GM12891 (cell line): ENCODE measurements around the gene VAV3.

Experiments used
- DNase-seq: peaks from one replicate; pipeline ENCODE4 v3.0.0; 2011; ENCODE audit warnings: low spot score; ENCODE audit not compliant: insufficient read length
- FAIRE-seq: peaks from 2 replicates; lab custom pipeline; 2011; peaks lifted over from hg19 to GRCh38; lab: Jason Lieb, UNC
- PAX5 ChIP-seq: IDR thresholded peaks from 2 replicates; pipeline ENCODE4 v1.6.1; 2011; ENCODE audit warnings: low read length, moderate library complexity, mild to moderate bottlenecking; ENCODE audit not compliant: insufficient read depth, severe bottlenecking
- POLR2A ChIP-seq: IDR thresholded peaks from 2 replicates; pipeline ENCODE4 v1.6.1; 2011; ENCODE audit warnings: low read depth, low read length, control low read depth
- POLR2AphosphoS5 ChIP-seq: IDR thresholded peaks from 2 replicates; pipeline ENCODE4 v1.6.1; 2011; ENCODE audit warnings: low read depth, low read length, control low read depth
- POU2F2 ChIP-seq: IDR thresholded peaks from 2 replicates; pipeline ENCODE4 v1.6.1; 2011; ENCODE audit warnings: low read depth, mild to moderate bottlenecking, control low read depth, low read length, moderate library complexity
- SPI1 ChIP-seq: IDR thresholded peaks from 2 replicates; pipeline ENCODE4 v1.6.1; 2011; ENCODE audit warnings: low read depth, low read length, control low read depth
- TAF1 ChIP-seq: IDR thresholded peaks from 2 replicates; pipeline ENCODE4 v1.6.1; 2011; ENCODE audit warnings: low read depth, low read length, control low read depth

The VAV3 gene

DNA sequence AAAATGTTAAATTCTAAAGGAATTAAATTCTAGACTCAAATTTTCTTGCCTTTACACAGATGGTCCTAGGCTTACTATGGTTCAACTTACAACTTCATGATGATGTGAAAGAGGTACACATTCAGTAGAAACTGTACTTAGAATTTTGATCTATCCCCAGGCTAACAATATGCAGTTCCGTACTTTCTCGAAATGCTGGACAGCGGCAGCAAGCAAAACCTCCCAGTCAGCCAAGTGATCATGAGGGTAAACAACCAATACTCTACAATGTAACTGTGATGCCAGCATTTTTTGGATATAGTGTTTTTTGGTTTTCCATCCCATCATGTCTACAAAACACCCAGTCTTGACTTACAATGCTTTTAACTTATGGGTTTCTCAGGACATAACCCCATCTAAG is 25.7 kb downstream of the VAV3 start:
- FAIRE-seq, result no peak
- TF ChIP-seq TAF1 (no peak), POLR2AphosphoS5 (no peak), PAX5 (no peak), SPI1 (no peak), POU2F2 (no peak), POLR2A (no peak)

DNA sequence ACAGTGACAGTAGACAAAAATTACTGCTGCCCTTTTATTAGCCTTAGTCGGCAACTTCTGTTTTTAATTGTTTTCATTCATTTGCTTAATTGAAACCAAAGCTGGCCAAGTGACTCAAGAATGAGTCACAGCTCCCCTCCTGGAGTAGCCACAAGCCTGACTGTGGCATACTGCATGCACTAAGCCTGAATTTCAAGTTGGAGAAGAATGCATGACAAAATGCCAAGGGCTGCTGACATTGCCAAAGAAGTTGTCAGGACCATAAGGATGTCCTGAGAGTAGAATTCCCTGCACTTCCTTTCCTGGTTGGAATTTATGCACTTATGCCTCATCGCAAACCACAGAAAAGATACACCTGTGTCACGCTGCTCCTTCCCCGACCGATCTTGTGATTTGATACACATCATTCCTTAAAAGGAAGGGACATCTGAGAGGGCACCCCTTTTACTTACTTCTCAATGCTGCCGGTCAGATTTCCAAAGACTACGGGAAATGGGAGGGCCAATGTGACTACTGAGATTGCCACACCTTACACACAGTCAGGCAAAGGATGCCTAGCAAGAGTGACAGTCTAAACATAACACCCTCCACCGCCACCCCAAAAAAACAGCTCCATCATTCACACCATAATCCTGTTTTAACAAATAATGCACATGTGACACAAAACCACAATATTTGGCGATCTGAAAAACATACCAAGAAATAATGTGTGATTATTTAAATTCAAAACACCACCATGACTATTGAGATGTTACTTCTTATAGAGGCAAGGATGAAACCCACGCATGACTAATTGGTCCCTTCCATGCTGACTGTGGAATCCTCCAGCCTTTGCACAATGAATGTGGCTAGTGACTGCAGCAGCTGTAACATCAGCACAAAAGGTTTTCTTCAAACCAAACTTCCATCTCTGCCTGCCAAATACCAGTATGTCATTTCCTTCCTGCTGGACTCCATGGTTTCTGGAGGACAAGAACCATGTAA is 28.2 kb downstream of the VAV3 start:
- TF ChIP-seq POU2F2 (peak; percentile 74; the same call in 1 of the 2 replicates), TAF1 (no peak)
- no peak for DNase-seq
- peak; percentile 81 for FAIRE-seq

More for the DNA sequence above, 25.7 kb downstream of the VAV3 start:
- DNase-seq, result no peak

DNA sequence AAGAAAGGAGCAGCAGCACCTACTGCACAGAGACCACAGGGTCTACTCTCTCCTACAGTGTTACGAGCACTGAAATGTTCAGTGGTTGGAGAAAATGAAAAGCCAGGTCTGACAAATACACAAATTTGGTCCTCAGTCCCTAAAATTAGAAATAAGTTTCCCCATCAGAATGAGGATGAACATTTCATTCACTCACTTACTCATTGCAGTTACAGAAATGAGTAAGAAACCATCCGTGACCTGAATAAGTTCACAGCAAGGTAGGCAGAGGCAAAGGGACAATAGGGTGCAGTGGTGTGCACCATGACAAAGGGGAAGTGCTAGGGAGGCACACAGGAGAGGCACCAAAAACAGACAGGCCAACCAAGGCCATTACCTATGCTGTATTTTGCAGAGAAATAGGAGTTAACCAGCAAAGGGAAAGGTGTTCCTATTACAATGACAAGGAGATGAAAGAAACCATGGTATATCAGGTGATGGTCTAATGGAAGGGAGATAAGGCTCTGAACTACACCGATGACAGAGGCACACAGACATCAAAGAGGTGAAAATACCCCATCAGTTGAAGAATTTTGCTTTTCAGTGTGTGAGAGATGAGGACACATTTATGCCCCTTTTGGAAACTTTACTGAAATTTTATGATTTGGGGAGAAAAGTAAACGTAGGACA is 29.4 kb downstream of the VAV3 start:
- DNase-seq (peak; percentile 19), FAIRE-seq (peak; percentile 94)
- TF ChIP-seq TAF1, result no peak
- no peak for TF ChIP-seq PAX5
- peak; percentile 97 for TF ChIP-seq SPI1
- TF ChIP-seq POLR2AphosphoS5, result no peak
- peak; percentile 85 for TF ChIP-seq POU2F2
- TF ChIP-seq POLR2A, result no peak

DNA sequence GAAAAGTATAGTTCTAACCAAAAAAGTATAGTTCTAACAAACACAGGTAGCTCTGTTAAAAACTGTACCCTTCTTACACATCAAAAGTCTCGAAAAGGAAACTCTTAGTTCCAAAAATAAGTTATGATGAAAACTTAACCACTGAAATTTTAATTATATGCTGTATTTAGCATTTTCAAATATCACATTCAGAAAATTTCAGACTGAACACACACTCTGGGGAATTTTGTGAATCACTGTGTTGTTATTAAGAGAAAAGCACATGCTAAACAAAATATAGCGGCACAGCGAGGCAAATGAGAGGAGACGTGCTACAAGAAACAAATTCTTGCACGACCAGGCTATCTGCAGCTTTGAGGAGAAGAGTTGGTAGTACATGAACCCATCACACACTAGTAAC is 30.4 kb downstream of the VAV3 start:
- no peak for FAIRE-seq
- TF ChIP-seq SPI1 (no peak), PAX5 (no peak), POLR2AphosphoS5 (no peak), TAF1 (no peak), POU2F2 (no peak), POLR2A (no peak)
- no peak for DNase-seq

DNA sequence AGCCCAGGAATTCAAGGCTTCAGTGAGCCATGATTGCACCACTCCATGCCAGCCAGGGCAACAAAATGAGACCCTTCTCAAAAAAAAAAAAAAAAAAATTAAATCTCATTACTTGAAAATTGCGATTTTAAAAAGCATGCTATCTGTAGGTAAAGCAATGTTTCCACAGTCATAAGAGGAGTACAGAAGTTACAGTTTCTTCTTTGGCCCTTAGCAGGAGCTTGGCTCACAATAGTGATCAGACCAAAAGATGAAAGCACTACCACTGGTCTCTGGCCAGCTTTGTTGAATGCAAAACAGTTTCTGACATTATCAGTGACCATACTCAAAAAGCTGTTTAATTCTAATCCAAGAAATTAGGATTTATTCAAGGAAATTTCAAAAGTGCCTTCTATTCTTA is 31.2 kb downstream of the VAV3 start:
- DNase-seq, result no peak

DNA sequence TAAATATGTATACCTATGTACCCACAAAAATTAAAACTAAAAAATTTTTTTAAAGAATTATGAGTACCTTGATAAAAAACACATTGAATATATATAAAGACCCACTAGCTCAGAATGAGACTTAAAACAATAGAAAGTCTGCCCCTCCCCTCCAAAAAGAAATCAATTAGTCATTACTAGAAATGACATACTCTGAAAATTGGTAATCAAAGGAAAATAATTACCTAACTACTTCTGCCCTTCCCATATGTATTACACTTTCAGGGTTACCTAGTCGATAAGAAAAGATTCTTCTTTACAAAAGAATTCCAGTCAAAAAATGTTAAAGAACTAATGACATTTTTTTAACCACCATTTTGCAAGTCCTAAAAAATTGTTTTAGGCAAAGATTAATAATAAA is 34.7 kb downstream of the VAV3 start:
- no peak for FAIRE-seq

More for the DNA sequence above, 31.2 kb downstream of the VAV3 start:
- no peak for TF ChIP-seq POLR2A
- no peak for TF ChIP-seq PAX5
- no peak for FAIRE-seq

DNA sequence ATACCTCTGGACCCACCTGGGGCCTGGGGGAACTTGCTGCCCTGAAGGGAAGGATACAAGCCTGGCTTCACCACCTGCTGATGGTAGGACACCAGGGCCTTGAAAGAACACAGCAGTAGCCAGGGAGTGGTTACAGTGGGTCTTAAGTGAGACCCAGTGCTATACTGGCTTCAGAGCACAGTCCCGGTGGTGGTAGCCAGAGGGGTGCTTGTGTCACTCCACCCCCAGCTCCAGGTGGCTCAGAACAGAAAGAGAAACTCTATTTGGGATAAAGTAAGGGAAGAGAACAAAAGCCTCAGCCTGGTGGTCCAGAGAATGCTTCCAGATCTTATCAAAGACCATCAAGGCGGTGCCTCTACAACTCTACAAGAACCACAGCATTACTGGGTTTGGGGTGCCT is 37.2 kb downstream of the VAV3 start:
- TF ChIP-seq POU2F2, result no peak
- no peak for TF ChIP-seq POLR2AphosphoS5
- TF ChIP-seq TAF1, result no peak
- no peak for TF ChIP-seq PAX5
- TF ChIP-seq POLR2A, result no peak
- no peak for TF ChIP-seq SPI1
- FAIRE-seq (no peak), DNase-seq (no peak)

More for the DNA sequence above, 34.7 kb downstream of the VAV3 start:
- DNase-seq, result no peak
- TF ChIP-seq POU2F2 (no peak), SPI1 (no peak), POLR2AphosphoS5 (no peak), PAX5 (no peak), POLR2A (no peak), TAF1 (no peak)

DNA sequence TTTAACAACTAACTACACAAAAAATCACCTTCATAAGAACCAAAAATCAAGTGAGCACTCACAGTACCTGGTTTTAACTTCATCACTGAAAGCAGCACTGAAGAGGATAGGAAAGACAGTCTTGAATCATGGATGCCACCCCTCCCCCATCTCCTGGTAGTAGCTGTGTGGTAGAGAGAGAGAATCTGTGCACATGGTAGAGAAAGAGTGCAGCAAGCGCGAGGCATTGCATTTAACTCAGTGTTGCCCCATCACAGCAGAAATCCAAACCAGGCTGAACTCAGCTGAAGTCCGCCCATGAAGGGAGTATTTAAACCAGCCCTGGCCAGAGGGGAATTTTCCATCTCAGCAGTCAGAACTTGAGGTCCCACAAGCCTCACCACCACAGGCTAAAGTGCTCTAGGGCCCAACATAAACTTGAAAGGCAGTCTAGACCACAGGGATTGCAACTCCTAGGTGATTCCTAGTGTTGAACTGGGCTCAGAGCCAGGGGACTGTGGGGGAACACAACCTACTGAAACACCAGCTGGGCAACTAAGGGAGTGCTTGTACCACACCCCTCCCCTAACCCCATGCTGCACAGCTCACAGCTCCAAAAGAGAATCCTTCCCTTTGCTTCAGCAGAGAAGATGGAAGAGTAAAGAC is 38.4 kb downstream of the VAV3 start:
- DNase-seq (no peak), FAIRE-seq (no peak)
- TF ChIP-seq PAX5 (no peak), POLR2AphosphoS5 (no peak), SPI1 (no peak), POU2F2 (no peak), POLR2A (no peak), TAF1 (no peak)

DNA sequence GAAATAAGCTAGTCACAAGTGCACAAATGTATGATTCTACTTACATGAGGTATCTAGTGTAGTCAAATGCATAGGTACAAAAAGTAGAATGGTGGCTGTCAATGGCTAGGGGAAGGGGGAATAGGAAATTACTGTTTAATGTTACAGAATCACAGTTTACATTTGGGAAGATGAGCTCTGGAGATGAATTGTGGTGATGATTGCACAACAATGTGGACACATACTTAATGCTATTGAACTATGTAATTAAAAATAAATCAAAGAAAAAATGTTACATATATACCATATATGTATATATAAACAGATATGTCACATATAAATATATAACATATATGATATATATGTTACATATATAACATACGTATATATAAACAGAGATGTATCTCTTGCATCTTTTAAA is 39.4 kb downstream of the VAV3 start:
- no peak for TF ChIP-seq POU2F2
- no peak for TF ChIP-seq POLR2AphosphoS5
- TF ChIP-seq PAX5, result no peak
- TF ChIP-seq SPI1, result no peak
- no peak for TF ChIP-seq POLR2A
- no peak for TF ChIP-seq TAF1
- FAIRE-seq (no peak), DNase-seq (no peak)
